Right cardiac atrium (tissue), 5 donors: Measurements from ENCODE around the gene BMPR2. TPM values are rescaled to one million over a fixed set of nuclear protein-coding genes. Genes with fewer than 3 reads are reported as not detected.
"Not testable (repeated sequence)": the region's sequence is repeated elsewhere in the genome, so short reads cannot be mapped to it uniquely, and the experiment has no call there.

Experiments
- ATAC-seq, 2 donors: fragments of 200-7000 bp; cut with Tn5 transposase; one replicate each; pipeline versions ENCODE4 v1.8.0 to v1.9.1; 2020; ENCODE audit warnings: moderate library complexity in 2 of 2, mild to moderate bottlenecking in 1 of 2
- DNase-seq, 3 donors: peaks; one replicate each; pipeline ENCODE4 v3.0.0-alpha.2; 2020
- H3K27ac ChIP-seq: one replicate; pipeline ENCODE4 v1.5.1; 2013; ENCODE audit warnings: mild to moderate bottlenecking, low read length, control low read depth, moderate library complexity
- H3K27me3 ChIP-seq: one replicate; pipeline ENCODE4 v1.6.1; 2013; ENCODE audit not compliant: control insufficient read depth, insufficient read depth
- H3K4me1 ChIP-seq: one replicate; pipeline ENCODE4 v1.6.1; 2013; ENCODE audit warnings: low read length; ENCODE audit not compliant: control insufficient read depth, insufficient read depth
- H3K4me3 ChIP-seq: one replicate; pipeline ENCODE4 v1.5.1; 2013; ENCODE audit warnings: low read length, control low read depth
- H3K9me3 ChIP-seq: one replicate; pipeline ENCODE4 v1.6.1; 2013; ENCODE audit warnings: low read length; ENCODE audit not compliant: control insufficient read depth
- WGBS: extraction: QIAGEN DNeasy Blood & Tissue Kit; methylation state at CpG from one replicate; pipeline ENCODE4 v1.1.7; 2013; 5-methylcytosine and 5-hydroxymethylcytosine counted together
- intact Hi-C, 4 donors: fragments of 100-400 bp; cut with DNase I; formaldehyde crosslinking; loops; one replicate each; pipeline versions ENCODE4 v1.11.0 to v1.14.0; 2022 to 2023
- polyA plus RNA-seq: library from polyadenylated mRNA; stranded (reverse); fragments of 200-250 nt; gene quantifications from one replicate; pipeline ENCODE4 v1.2.3, GENCODE V29; 2013
- total RNA-seq, 4 donors: library from RNA; stranded (reverse); fragmentation: NEBNext Ultra II Directional; extraction: Animal tissue kit (Norgen Biotek cat#: 25700); gene quantifications; one replicate each; pipeline ENCODE4 v1.2.1, GENCODE V29; 2021
- donor health status: healthy with polysubstance abuse.
- donor health status: DM: no; HTN: yes; CAD: no.
- donor health status: DM: no; HTN: no; CAD: no.
- donor health status: DM: no; HTN: yes; CAD: no; lungs with severe emphysema.
- donor health status: DM: yes; HTN: yes; CAD: no.

BMPR2 gene
- total and polyA plus RNA-seq, 5 donors: 14.9 to 64.7 (median 53.8) TPM

DNA sequence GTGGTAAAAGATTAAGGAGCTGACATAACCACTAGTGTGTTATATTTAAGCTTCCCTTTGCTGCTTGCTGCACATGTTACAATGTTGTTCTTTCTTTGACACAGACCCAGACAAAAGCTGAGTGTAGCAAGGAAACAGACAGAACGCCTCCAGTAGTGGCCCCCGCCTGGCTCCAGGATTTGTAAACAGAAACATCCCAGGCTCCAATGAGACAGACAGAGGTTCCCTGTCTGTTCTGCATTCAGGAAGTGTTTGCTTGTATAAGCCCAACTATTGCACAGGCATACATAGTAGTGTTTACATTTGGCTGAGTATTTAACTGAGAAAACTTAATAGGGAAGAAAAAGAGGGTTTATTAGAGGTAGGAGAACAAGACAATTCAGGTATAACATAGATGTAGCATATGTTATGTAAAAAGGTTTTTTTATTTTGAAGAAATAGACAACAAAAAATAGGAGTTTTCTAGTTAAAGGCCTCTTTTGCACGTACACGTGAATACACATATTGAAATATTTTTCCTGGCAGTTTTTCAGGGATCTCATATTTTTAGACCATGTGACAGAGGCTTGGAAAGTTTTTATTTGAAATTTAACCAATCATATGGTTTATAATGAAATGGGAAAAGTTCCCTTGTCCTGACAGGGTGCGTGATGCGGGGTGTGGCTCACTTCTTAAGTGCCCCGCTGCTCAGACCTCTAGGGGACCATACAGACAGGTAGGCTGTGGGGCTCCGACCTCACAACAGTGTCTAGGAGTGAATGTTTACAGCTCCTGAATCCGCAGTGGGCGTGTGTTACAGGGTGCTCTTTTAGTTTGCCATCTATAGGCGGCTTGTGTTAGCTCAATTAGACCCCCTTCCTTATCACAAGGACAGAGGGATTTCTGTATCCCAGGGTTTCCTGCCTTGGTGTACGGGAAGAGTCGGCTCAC lies 118.4 kb downstream of the BMPR2 start:
- peak in 1 of 3 donors; percentile 50 for DNase-seq
- H3K9me3 ChIP-seq: no peaks in the 10 kb centered on the region
- no peaks in the 10 kb centered on the region for H3K4me1 ChIP-seq
- peak; percentile 60 to 77 for ATAC-seq
- H3K4me3 ChIP-seq: no peak overlapping the region
- WGBS: 73% methylated on average over 13 of the region's 13 CpGs
- H3K27ac ChIP-seq: no peak overlapping the region
- intact Hi-C loops: no loop called here
- no peaks in the 10 kb centered on the region for H3K27me3 ChIP-seq

DNA sequence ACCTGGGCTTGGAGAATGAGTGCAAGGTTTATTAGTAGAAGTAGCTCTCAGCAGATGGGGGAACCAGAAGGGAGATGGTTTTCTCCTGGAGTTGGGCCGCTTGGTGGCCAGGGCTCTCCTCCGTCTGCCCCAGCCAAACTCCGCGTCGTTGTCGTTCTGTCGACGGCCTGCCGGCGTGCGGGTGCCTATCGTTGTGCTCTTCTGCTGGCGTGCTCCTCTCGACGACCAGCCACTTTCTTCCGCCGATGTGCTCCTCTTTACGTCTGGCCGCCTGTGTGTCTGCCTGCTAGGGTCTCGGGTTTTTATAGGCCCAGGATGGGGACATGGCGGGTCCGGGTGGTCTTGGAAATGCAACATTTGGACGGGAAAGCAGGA lies 119.1 kb downstream of the BMPR2 start:
- 95% methylated on average over 23 of the region's 23 CpGs for WGBS
- Histone ChIP-seq H3K27me3 (no peaks in the 10 kb centered on the region), H3K27ac (no peak overlapping the region), H3K9me3 (no peaks in the 10 kb centered on the region), H3K4me1 (no peaks in the 10 kb centered on the region), H3K4me3 (no peak overlapping the region)
- intact Hi-C loops: no loop called here
- ATAC-seq (no peak), DNase-seq (no peak)

DNA sequence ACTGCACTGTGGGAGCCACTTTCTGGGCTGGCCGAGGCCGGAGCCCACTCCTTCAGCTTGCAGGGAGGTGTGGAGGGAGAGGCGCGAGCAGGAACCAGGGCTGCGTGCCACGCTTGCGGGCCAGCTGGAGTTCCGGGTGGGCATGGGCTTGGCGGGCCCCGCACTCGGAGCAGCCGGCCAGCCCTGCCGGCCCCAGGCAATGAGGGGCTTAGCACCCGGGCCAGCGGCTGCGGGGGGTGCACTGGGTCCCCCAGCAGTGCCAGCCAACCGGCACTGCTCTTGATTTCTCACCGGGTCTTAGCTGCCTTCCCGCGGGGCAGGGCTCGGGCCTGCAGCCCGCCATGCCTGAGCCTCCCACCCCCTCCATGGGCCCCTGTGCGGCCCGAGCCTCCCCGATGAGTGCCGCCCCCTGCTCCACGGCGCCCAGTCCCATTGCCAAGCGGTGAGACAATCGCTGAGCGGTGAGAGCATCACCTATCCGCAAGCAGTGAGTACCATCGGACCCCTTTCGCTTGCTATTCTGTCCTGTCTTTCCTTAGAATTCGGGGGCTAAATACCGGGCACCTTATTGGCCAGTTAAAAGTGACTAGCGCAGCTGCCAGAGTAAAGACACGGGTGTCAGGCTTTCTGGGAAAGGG lies 120.8 kb downstream of the BMPR2 start:
- ATAC-seq, DNase-seq, H3K9me3 ChIP-seq, intact Hi-C loops, H3K4me3 ChIP-seq, H3K27me3 ChIP-seq, H3K4me1 ChIP-seq, H3K27ac ChIP-seq: not testable (repeated sequence)
- 96% methylated on average over 38 of the region's 38 CpGs for WGBS

DNA sequence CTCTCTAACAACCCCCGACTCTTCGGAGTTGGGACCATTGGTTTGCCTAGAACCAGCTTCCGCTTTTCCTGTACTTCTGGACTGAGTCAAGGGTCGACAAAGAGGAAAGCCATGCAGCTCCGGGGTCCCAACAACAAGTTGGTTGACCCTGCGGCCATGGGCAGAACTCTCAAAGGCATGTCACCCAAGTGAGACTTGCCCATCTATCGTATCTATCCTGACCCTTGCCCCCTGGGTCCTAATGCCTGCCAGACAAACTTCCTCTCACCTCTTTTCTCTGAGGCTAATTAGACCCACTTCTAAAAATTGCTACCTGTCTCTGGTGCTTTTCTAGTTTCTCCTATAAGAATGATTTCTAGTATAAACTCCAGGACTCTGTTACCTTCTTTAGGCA lies 121.3 kb downstream of the BMPR2 start:
- H3K27me3 ChIP-seq, DNase-seq, intact Hi-C loops, H3K27ac ChIP-seq, H3K4me1 ChIP-seq, H3K9me3 ChIP-seq, H3K4me3 ChIP-seq, ATAC-seq: not testable (repeated sequence)
- WGBS: 89% methylated on average over 7 of the region's 7 CpGs

DNA sequence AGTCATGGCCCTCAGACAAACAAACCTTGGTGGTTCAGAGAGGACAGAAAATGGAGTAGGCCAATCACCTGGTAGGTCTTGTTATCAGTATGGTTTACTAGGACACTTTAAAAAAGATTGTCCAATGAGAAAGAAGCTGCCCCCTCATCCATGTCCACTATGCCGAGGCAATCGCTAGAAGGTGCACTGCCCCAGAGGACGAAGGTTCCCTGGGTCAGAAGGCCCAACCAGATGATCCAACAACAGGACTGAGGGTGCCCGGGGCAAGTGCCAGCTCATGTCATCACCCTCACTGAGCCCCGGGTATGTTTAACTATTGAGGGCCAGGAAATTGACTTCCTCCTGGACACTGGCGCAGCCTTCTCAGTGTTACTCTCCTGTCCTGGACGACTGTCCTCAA lies 123.7 kb downstream of the BMPR2 start:
- H3K4me3 ChIP-seq, H3K4me1 ChIP-seq, ATAC-seq, DNase-seq, H3K27me3 ChIP-seq, H3K27ac ChIP-seq, H3K9me3 ChIP-seq, intact Hi-C loops: not testable (repeated sequence)
- 76% methylated on average over 7 of the region's 7 CpGs for WGBS

DNA sequence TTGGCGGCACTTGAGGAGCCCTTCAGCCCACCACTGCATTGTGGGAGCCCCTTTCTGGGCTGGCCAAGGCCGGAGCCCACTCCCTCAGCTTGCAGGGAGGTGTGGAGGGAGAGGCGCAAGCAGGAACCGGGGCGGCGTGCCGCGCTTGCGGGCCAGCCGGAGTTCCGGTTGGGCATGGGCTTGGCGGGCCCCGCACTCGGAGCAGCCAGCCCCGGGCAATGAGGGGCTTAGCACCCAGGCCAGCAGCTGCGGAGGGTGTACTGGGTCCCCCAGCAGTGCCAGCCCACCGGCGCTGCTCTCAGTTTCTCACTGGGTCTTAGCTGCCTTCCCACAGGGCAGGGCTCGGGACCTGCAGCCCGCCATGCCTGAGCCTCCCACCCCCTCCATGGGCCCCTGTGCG lies 127.1 kb downstream of the BMPR2 start:
- ATAC-seq, intact Hi-C loops, H3K4me1 ChIP-seq, H3K27me3 ChIP-seq, H3K27ac ChIP-seq, H3K4me3 ChIP-seq, H3K9me3 ChIP-seq: not testable (repeated sequence)
- 96% methylated on average over 21 of the region's 21 CpGs for WGBS
- DNase-seq: peak in 1 of 3 donors; percentile 46

DNA sequence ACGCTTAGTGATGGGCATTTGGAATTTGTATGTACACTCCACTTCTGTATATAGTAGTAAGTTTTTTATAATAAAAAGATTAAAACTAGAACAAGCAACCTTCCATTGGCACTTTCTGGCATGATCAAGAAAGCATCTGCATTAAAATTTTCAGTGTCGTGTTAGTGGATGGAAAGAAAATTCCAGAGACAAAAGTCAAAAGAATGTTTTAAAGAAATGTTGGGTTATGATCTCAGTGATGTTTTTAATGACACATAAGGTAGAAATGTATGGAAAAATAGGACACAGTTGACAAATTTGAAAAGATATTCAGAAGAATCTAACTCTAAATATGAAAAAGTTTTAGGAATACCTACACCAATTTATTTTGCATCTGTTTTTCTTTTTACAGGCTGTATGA lies 132.6 kb downstream of the BMPR2 start:
- intact Hi-C loops: no loop called here
- DNase-seq (no peak), ATAC-seq (no peak)
- WGBS: 68% methylated on average over 2 of the region's 2 CpGs
- no peaks in the 10 kb centered on the region for H3K4me1 ChIP-seq
- H3K4me3 ChIP-seq: no peak overlapping the region
- H3K9me3 ChIP-seq: no peaks in the 10 kb centered on the region
- no peak overlapping the region for H3K27ac ChIP-seq
- H3K27me3 ChIP-seq: no peaks in the 10 kb centered on the region

DNA sequence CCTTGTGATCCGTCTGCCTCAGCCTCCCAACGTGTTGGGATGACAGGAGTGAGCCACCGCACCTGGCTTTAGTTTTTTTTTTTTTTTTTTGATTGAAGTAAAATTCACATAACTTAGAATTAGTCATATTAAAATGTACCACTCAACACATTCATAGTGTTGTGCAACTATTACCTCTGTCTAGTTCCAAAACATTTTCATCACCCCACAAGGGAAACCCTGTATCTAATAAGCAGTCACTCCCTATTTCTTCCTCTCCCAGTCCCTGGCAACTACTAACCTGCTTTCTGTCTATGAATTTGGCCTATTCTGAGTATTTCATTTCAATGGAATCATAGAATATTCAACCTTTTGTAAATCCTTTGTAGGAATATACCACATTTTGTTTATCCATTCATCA lies 134.8 kb downstream of the BMPR2 start:
- no peak overlapping the region for H3K4me3 ChIP-seq
- no peak overlapping the region for H3K27ac ChIP-seq
- intact Hi-C loops: no loop called here
- H3K27me3 ChIP-seq: no peaks in the 10 kb centered on the region
- H3K4me1 ChIP-seq: no peaks in the 10 kb centered on the region
- ATAC-seq (peak; percentile 77 to 86), DNase-seq (no peak)
- H3K9me3 ChIP-seq: no peaks in the 10 kb centered on the region
- 73% methylated on average over 3 of the region's 3 CpGs for WGBS

DNA sequence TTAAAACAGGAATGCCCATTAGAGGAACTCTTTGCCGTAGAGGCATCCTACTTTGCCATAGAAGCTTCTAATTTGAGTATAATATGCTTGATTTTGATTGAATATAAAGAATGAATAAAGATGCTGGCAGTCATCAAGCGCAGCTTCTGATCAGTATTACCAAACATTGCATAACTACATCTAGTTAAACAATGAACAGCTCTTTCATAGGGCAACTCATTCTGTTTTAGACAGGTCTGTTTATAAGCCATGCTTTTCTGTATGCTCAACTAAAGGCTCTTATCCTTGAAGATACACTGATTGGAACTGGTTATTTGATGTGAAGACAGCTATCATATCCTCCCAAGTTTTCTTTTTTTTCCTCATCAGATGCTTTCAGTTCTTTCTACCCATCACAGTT lies 136.0 kb downstream of the BMPR2 start:
- Histone ChIP-seq H3K27me3 (no peaks in the 10 kb centered on the region), H3K4me3 (no peak overlapping the region), H3K9me3 (no peaks in the 10 kb centered on the region), H3K4me1 (no peaks in the 10 kb centered on the region), H3K27ac (no peak overlapping the region)
- intact Hi-C loops: no loop called here
- WGBS: 95% methylated on average over 2 of the region's 2 CpGs
- no peak for DNase-seq
- no peak for ATAC-seq

DNA sequence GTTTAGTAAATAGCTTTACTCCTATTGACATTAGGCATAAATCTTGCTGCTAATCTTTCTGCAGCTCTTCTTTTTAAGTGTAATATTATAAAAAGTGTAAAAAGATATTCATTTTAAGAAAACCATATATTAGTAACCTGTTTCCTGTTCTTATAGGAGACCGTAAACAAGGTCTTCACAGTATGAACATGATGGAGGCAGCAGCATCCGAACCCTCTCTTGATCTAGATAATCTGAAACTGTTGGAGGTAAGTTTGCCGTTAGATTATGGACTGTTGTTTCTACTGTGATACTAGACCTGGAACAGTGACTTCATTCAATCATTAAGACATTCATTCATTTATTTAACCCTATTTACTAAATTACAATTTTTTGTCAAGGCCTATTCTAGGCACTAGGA lies 138.6 kb downstream of the BMPR2 start:
- DNase-seq: no peak
- ATAC-seq: no peak

DNA sequence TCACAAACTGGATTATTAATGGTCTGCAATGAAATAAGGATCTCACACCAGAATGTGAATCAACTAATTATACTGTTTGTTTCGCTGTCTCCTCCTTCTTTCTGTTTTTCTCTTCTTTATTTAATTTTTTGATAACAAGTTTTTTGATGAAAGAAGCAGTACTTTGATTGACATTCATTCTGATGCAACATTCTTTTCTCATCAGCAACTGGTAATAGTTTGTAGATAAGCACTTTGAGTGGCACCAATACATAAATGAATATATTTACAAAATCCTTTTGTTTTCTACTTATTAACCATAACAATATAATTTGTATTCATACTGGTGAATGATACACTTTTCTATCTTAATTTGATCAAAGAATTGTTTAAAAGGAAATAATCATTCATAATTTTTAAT lies 143.3 kb downstream of the BMPR2 start:
- H3K4me1 ChIP-seq: no peaks in the 10 kb centered on the region
- ATAC-seq (no peak), DNase-seq (no peak)
- no peak overlapping the region for H3K27ac ChIP-seq
- intact Hi-C loops: no loop called here
- 100% methylated on average over 1 of the region's 1 CpG for WGBS
- H3K4me3 ChIP-seq: no peak overlapping the region
- no peaks in the 10 kb centered on the region for H3K27me3 ChIP-seq
- H3K9me3 ChIP-seq: no peaks in the 10 kb centered on the region

More for the DNA sequence above, 138.6 kb downstream of the BMPR2 start:
- intact Hi-C loops: no loop called here
- H3K9me3 ChIP-seq: no peaks in the 10 kb centered on the region
- H3K27ac ChIP-seq: no peak overlapping the region
- no peak overlapping the region for H3K4me3 ChIP-seq
- H3K27me3 ChIP-seq: no peaks in the 10 kb centered on the region
- WGBS: 95% methylated on average over 3 of the region's 3 CpGs
- no peaks in the 10 kb centered on the region for H3K4me1 ChIP-seq
